ENCODE measurements around the gene MTOR.

DNA sequence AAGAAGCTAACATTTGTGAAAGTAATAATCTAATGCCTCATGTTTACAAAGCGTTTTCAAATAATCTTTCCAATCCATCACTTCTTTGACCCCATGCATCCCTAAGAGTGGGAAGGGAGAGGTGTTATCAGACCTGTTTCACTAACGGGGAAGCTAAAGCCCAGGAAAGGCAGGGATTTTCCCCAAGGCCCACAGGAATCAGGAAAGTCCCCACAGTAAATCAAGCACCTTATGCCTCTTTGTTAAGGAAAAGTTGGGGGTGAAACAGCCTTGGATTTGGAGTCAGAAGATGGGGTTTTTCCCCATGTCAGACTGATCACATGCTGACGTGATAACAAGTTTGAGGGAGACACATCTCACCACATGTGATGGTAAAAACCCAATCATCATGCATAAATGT, 93.1 kb downstream of the MTOR start:
- no peak for TF ChIP-seq CTCF (IDR thresholded peaks at IDR 0.05 in 8 of 11, conservative IDR thresholded peaks at IDR 0.05 in 3 of 11)
- TF ChIP-seq POLR2A (IDR thresholded peaks at IDR 0.05), result no peak
- TF ChIP-seq POLR2AphosphoS5 (IDR thresholded peaks at IDR 0.05), result no peak

Measured in spleen (tissue), 7 donors.